KOPT-K1 (cell line): ENCODE results near the gene IL6ST.
"Not testable (repeated sequence)": the region's sequence is repeated elsewhere in the genome, so short reads cannot be mapped to it uniquely, and the experiment has no call there.

Experiments
- H3K27ac ChIP-seq: fragments of 200-600 bp; sonication (generic); 2 replicates; pipeline ENCODE4 v1.5.1; 2016; ENCODE audit warnings: antibody characterized with exemption, mild to moderate bottlenecking, low read depth, low read length; ENCODE audit not compliant: poor library complexity, severe bottlenecking
- H3K36me3 ChIP-seq: fragments of 200-600 bp; sonication (generic); 2 replicates; pipeline ENCODE4 v1.5.1; 2017; ENCODE audit warnings: antibody characterized with exemption, mild to moderate bottlenecking, low read length, moderate library complexity; ENCODE audit not compliant: insufficient read depth
- H3K9me3 ChIP-seq: fragments of 200-600 bp; sonication (generic); 2 replicates; pipeline ENCODE4 v1.5.1; 2017; ENCODE audit warnings: antibody characterized with exemption, low read length, mild to moderate bottlenecking; ENCODE audit not compliant: insufficient read depth, poor library complexity, severe bottlenecking

The IL6ST gene

DNA sequence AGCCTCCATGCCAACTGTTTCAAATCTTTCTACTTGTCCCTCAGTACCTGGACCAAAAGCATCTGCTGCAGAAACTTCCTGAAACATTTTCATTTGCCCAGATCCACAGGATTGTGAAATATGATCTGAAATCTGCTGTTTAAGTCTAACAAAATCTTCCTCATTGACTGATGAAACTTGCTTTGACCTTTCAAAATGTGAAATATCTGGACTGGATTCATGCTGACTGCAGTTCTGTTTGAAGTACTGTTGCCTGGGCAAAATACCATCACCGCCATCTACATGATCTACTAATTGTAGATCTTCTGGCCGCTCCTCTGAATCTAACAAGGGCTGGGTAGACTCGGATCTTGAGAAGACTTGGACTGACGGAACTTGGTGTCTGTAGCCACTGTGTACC, 53.6 kb downstream of the IL6ST start:
- H3K9me3 ChIP-seq = not testable (repeated sequence)
- peaks cover 20% of the 10 kb centered on the region for H3K36me3 ChIP-seq

DNA sequence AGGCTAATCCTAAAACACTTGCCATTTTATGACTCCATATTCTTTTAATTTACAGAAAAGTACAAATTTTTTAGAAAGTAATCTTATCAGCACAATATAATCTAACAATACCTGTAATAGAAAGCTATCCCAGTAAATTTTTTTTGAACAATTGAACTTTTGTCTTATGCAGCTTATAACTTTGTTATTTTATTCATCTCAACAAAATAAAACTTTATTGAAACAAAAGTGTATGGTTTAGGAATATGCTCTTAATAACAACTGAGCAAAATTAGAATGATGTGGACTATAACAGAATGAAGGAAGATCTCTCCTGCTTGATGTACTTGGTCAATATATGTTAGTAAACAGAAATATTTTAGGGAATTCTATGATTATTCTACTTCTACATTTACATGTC, 57.2 kb downstream of the IL6ST start:
- H3K27ac ChIP-seq, H3K9me3 ChIP-seq: not testable (repeated sequence)
- H3K36me3 ChIP-seq = peaks cover 12% of the 10 kb centered on the region

More for the DNA sequence above, 53.6 kb downstream of the IL6ST start:
- H3K27ac ChIP-seq = not testable (repeated sequence)

DNA sequence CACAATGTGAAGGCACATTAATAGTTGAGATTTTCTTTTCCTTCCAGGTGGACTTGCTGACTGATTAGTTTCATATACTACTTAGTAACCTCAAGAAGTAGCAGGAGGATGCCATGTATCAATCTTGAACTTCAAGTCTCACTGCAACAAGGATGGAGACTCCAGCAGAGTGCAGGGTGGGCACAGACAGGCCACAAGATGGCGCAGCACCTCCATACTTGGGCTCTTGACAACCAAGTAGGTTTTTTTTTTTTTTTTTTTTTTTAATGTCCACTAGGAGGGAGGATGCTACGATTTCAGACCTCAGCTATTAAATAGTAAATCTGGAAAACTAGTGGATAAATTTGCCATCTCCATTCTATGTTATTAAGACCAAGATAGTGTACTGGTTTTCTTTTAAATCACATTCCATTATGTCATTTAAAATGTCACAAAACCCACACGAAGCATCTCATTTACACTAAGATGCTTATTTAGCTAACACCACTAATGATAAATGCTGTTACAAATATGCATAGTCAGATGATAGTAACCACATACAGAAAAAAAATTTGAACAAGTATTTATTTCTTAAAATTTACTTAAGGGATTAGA, 58.6 kb downstream of the IL6ST start:
- Histone ChIP-seq H3K36me3 (peaks cover 5% of the 10 kb centered on the region), H3K9me3 (no peaks in the 10 kb centered on the region), H3K27ac (no peak overlapping the region)

DNA sequence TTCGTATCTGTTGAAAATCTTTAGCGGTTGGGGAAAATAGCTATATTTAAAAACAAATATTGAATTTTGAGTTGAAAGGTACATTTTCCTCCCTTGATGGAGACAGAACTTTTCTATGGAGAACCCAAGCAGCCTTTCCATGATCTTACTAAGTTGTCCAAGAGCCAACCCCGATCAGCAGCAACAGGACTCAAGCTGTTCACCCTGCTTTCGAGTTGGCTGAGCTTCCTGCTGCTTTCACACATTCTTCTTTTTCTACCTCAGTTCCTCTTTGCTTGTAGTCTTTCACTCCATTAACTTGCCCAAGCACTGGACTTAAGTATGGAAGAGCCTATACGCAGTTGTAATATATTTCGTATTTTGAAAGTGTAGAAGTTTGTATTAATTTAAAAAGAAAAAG, 59.4 kb downstream of the IL6ST start:
- Histone ChIP-seq H3K9me3 (no peaks in the 10 kb centered on the region), H3K36me3 (no peaks in the 10 kb centered on the region), H3K27ac (no peak overlapping the region)

DNA sequence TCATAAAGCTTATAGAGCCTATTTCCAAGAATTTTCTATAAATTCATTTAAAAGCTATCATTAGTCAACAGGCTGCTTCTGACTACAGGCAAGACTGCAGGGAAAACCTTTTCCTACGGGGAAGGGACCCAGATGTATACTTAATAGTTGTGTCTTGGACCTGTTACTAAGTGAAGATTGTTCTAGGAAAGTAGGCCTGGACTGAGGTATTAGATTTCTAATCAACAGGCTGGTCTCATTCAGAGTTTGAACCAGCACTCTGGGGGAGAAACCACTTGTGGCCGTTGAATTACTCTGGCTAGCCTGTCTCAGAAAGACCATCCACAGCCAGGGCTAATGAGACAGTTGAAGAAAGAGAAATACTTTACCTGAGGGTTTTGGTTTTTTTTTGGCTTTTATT, 60.0 kb downstream of the IL6ST start:
- Histone ChIP-seq H3K27ac (no peak overlapping the region), H3K9me3 (no peaks in the 10 kb centered on the region), H3K36me3 (no peaks in the 10 kb centered on the region)

DNA sequence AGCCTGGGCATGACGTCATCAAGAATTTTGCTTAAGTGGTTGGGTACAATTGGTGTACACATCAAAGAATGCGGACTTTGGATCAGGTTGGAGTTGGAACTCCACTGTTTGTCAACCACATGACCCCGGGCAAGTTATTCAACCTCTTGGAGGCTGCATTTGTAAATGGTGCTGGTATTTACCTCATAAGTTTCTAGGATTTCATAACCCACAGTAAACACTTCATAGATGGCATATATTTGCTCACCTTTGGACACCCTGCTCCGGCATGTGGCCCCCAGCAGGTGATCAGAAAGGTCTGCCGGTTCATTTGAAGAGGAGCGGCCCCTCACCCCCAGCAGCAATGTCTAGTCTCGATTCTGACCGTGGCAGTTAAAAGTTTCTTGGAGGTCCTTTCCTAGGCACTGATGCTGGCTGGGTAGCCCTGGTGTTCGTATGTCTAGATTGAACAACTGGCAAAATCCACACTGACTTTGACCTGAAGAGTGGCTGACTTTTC, 60.6 kb downstream of the IL6ST start:
- Histone ChIP-seq H3K27ac (no peak overlapping the region), H3K9me3 (no peaks in the 10 kb centered on the region), H3K36me3 (no peaks in the 10 kb centered on the region)

DNA sequence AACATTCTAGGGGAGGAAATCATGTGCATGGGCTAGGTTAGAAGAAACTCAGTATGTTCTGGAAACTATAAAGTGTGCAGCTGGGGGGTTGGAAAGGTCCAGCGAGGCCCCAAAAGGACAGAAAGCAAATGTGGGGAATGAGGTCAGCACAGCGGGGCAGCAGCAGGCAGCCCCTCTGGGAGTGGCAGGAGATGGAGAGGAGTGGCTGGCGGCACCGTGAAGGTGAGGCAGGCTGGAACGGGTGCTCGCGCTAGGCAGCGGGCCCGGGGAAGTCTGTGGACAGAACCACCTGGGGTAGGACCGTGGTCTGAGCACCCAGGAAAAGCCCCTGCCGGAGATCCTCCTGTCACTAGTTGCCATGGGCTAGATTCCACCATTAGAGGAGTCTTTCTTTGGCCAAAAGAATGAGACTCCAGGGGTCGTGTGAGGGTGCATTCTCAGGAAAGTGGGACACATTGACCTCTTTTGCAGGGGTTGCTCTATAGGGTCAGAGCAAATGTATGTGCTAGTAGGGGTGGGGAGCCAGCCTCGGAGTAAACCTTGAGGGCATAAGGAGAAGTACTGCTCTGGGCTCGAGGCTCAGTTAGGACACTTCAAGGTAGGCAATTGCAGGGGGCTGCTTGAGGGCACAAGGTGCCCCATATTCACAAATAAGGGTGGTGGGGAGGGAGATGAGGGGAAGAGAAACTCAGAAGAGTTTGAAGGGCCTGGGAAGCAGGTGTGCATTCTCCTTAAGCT, 61.2 kb downstream of the IL6ST start:
- no peak overlapping the region for H3K27ac ChIP-seq
- no peaks in the 10 kb centered on the region for H3K36me3 ChIP-seq

DNA sequence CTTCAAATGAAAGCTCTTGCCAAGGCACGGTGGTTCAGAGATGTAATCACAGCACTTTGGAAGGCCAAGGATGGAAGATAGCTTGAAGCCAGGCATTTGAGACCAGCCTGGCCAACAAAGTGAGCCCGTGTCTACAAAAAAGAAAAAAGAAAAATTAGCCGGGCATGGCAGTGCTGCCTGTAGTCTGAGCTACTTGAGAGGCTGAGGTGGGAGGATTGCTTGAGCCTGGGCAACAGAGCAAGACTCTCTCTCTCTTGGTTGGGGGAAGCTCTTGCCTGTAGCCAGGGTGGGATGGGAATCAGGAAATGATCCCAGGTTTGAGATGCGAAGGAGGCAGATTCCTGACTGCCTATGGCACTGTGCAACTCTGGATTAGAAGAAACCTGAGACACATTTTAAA, 62.1 kb downstream of the IL6ST start:
- Histone ChIP-seq H3K9me3 (no peaks in the 10 kb centered on the region), H3K36me3 (no peaks in the 10 kb centered on the region), H3K27ac (no peak overlapping the region)

More for the DNA sequence above, 61.2 kb downstream of the IL6ST start:
- H3K9me3 ChIP-seq = no peaks in the 10 kb centered on the region

DNA sequence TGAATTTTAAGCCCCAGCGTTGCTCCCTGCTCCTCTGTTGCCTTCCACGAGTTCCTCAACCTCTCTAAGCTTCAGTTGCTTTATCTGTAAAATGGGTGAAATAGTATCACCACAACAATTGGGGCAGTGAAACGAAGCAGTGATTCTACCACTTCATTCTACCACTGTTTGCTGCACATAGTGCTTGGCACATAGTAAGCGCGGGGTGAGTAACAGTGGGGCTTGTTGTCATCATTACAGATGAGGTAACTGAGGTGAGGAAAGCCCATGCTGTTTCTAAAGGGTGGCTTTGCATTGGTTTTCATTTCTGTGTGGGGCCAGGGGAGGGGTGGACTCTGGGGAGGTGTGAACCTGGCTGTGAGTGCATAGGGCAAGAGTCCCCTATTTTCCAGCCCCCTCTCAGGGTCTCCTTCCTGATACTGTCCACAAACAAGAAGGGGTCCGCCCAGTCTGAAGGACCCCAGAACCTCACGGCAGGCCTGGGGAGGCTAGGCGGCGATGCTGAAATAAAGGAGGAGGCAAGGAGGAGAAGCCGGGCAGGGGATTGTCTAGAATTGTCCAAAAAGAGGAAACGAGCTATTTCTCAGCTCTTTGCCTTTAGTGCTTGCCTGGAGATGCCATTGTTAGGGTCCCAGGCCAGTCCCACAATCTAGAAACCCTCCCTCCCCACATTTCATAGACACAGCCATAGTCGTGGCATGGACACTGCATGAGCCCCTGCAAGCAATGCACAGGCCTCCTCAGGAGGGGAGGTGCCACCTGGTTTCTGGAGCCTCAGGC, 65.6 kb downstream of the IL6ST start:
- Histone ChIP-seq H3K36me3 (no peaks in the 10 kb centered on the region), H3K9me3 (no peaks in the 10 kb centered on the region), H3K27ac (no peak overlapping the region)

DNA sequence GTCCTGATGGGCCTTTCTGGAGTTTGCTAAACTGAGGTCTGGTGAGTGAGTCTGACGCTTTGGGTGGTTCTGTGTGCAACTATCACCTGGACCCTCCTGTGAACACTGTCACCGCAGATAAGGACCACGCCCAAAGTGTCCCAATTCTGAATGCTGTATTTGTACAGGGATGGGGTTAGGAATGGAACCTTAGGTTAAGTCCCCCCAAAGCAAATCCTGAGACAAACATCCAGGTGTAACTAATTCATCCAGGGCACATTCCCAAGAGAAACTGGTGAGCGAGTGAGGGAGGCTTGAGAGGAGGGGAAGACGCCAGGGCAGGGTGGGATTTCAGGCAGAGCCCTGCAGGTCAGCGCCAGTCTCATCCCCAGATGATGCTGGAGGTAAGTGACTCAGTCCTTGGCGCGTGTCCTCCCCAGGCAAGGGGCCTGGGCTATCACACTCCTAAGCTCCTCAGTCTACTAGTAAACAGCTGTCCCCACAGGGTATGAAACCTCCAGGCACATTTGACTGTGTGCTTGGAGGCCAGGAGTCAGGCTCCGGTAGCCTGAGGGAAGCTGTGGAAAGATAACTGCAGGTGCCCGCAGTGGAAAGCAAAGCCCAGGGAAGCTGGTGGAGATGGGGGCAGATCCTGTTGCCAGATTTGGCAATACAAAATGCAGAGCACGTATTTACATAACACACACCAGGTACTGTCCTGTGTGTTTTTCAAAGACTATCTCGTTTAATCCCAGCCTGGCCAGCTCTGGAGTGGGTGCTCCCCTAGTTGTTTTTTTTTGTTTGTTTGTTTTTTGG, 66.7 kb downstream of the IL6ST start:
- H3K9me3 ChIP-seq = no peaks in the 10 kb centered on the region
- H3K36me3 ChIP-seq = no peaks in the 10 kb centered on the region
- no peak overlapping the region for H3K27ac ChIP-seq

DNA sequence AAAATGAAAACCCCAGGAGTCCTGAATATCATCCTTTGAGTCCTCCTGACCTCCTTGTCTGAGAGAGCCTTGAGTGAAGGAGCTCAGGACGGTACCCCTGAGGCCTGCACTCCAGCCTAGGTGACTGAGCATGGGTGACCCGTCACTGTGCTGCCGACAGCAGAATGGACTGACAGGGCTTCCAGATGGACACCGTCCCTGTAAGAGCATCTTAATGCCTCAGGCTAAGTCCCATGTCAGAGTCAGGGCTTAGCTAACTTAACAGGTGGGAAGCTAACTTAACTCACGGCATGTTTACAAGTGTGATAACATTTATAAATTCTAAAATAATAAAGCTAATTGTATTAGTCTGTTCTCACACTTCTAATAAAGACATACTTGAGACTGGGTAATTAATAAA, 68.3 kb downstream of the IL6ST start:
- Histone ChIP-seq H3K36me3 (no peaks in the 10 kb centered on the region), H3K9me3 (no peaks in the 10 kb centered on the region), H3K27ac (no peak overlapping the region)

DNA sequence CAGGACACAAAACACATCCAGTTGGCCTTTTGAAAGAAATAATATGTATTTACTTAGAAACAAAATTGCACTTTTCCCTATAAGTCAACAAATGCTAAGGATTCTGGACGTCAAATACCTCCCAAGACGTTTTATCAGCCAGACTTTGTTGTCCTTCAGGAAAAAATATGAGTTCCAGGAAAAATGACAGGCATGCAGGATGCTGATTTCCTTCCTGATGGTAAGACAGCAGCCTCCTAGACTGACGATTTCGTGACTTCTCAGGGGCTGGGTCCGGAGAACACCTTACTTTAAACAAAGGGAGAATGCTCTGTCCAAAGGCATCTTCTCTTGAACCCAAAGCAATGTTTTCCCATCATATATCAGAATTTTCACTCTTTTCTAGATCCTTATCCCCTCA, 69.1 kb downstream of the IL6ST start:
- no peak overlapping the region for H3K27ac ChIP-seq
- H3K9me3 ChIP-seq = no peaks in the 10 kb centered on the region
- no peaks in the 10 kb centered on the region for H3K36me3 ChIP-seq

DNA sequence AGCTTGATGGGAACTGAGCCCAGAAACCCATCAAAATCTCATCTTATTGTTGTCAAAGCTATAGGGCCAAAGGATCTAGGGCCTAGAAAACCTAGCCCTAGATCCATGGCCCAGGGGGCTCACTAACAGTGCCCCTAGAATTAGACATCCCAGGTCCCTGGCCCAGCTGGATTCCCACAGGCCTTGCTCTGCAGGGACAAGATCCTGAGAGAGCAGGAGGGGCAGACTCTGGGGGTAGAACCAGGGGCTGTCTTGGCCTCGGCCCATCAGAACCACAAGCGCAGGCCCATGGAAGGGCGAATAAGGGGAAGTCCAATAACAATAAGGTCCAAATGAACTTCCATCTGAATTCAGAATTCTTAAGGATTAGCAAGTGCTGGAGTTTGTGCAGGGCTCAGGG, 69.6 kb downstream of the IL6ST start:
- H3K9me3 ChIP-seq = no peaks in the 10 kb centered on the region
- no peak overlapping the region for H3K27ac ChIP-seq
- H3K36me3 ChIP-seq = no peaks in the 10 kb centered on the region

DNA sequence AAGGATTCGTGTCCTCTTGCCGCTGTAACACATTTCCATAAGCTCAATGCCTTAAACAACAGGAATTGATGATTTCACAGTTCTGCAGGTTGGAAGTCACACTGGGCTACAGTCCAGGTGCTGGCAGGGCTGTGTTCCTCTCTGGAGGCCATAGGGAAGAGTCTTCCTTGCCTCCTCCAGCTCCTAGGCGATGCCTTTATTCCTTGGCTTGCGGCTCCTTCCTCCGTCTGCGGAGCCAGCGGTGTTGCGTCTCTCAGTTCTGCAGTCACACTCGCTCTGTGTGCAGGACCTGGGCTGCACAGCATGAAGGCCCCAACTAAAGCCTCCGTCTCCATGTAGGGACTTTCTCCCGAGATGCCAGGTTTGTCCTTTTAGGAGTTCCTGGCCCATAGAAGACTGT, 70.0 kb downstream of the IL6ST start:
- H3K27ac ChIP-seq = no peak overlapping the region
- no peaks in the 10 kb centered on the region for H3K36me3 ChIP-seq
- no peaks in the 10 kb centered on the region for H3K9me3 ChIP-seq
